WTC11 (cell line): ENCODE measurements around the gene C19orf53. TPM values are rescaled to one million over a fixed set of nuclear protein-coding genes. Genes with fewer than 3 reads are reported as not detected.
A peak's percentile ranks its signal among the peaks of the same experiment; 100 is the strongest.

Experiments used
- ATAC-seq: fragments of 200-7000 bp; cut with Tn5 transposase; 2 replicates; pipeline ENCODE4 v1.10.0; 2021; ENCODE audit warnings: mild to moderate bottlenecking, moderate library complexity
- CTCF ChIA-PET: fragments of 300-600 bp; sonication (Branson Sonifier 250); formaldehyde crosslinking; loops from one replicate; lab custom pipeline; 2021; ENCODE audit warnings: antibody characterized with exemption; lab: Charles Lee
- POLR2A ChIA-PET: fragments of 350-600 bp; sonication (Branson Sonifier 250); formaldehyde crosslinking; loops from one replicate; lab custom pipeline; 2021; ENCODE audit warnings: antibody characterized with exemption; lab: Charles Lee
- DNase-seq: peaks from one replicate; pipeline ENCODE4 v3.0.0; 2021; ENCODE audit warnings: low spot score
- H3K27ac Mint-ChIP-seq: 2 replicates; pipeline ENCODE4 v1.8.0; 2021; ENCODE audit warnings: mixed read lengths
- H3K27me3 Mint-ChIP-seq: 2 replicates; pipeline ENCODE4 v1.8.0; 2021; ENCODE audit warnings: low read depth, mild to moderate bottlenecking, moderate library complexity, mixed read lengths
- H3K36me3 Mint-ChIP-seq: 2 replicates; pipeline ENCODE4 v1.8.0; 2021; ENCODE audit warnings: mixed read lengths
- H3K4me1 Mint-ChIP-seq: 2 replicates; pipeline ENCODE4 v1.8.0; 2022; ENCODE audit warnings: mixed read lengths
- H3K4me3 Mint-ChIP-seq: 2 replicates; pipeline ENCODE4 v1.8.0; 2021; ENCODE audit warnings: mild to moderate bottlenecking, moderate library complexity, mixed read lengths
- H3K9me3 Mint-ChIP-seq: 2 replicates; pipeline ENCODE4 v1.8.0; 2021; ENCODE audit warnings: mixed read lengths
- FOXJ3 ChIP-seq: sonication (generic); formaldehyde crosslinking; IDR thresholded peaks from 2 replicates; pipeline ENCODE4 v1.9.0; 2021; ENCODE audit warnings: missing genetic modification reagents, mild to moderate bottlenecking, borderline replicate concordance
- GTF2I ChIP-seq: fragments of 250-450 bp; sonication (Bioruptor Pico); conservative IDR thresholded peaks from 2 replicates; pipeline ENCODE4 v1.4.0; 2021; ENCODE audit warnings: mild to moderate bottlenecking
- HMGA2 ChIP-seq: fragments of 250-450 bp; sonication (Bioruptor Pico); IDR thresholded peaks from 2 replicates; pipeline ENCODE4 v1.4.0; 2021; ENCODE audit warnings: mild to moderate bottlenecking, moderate library complexity
- HMGXB4 ChIP-seq: sonication (generic); formaldehyde crosslinking; IDR thresholded peaks from 2 replicates; pipeline ENCODE4 v1.8.1; 2023; ENCODE audit warnings: mild to moderate bottlenecking, moderate library complexity, missing genetic modification reagents
- MYBL2 ChIP-seq: sonication (generic); formaldehyde crosslinking; IDR thresholded peaks from 2 replicates; pipeline ENCODE4 v1.8.1; 2023; ENCODE audit warnings: mild to moderate bottlenecking, moderate library complexity, missing genetic modification reagents
- NFATC4 ChIP-seq: fragments of 250-450 bp; sonication (Bioruptor Pico); IDR thresholded peaks from 2 replicates; pipeline ENCODE4 v1.9.0; 2021; ENCODE audit warnings: mild to moderate bottlenecking
- PRDM15 ChIP-seq: sonication (generic); formaldehyde crosslinking; IDR thresholded peaks from 2 replicates; pipeline ENCODE4 v1.8.0; 2022; ENCODE audit warnings: missing genetic modification reagents
- RORB ChIP-seq: fragments of 250-450 bp; sonication (Bioruptor Pico); IDR thresholded peaks from 2 replicates; pipeline ENCODE4 v1.9.0; 2021; ENCODE audit warnings: mild to moderate bottlenecking
- TP53 ChIP-seq: sonication (generic); formaldehyde crosslinking; IDR thresholded peaks from 2 replicates; pipeline ENCODE4 v1.8.1; 2023; ENCODE audit warnings: mild to moderate bottlenecking, missing genetic modification reagents
- ZNF263 ChIP-seq: sonication (generic); formaldehyde crosslinking; IDR thresholded peaks from 2 replicates; pipeline ENCODE4 v1.8.1; 2022; ENCODE audit warnings: low read depth, mild to moderate bottlenecking, moderate library complexity, missing genetic modification reagents
- ZNF512 ChIP-seq: sonication (generic); formaldehyde crosslinking; IDR thresholded peaks from 2 replicates; pipeline ENCODE4 v1.8.1; 2022; ENCODE audit warnings: missing genetic modification reagents, borderline replicate concordance
- total RNA-seq: library from RNA; stranded (reverse); gene quantifications from 3 replicates; pipeline ENCODE4 v1.2.3, GENCODE V29; 2021

Gene C19orf53
- total RNA-seq, 1 experiment from 2014 or later = 102 TPM

- TF ChIP-seq ZNF263 (no peak), PRDM15 (CRISPR knock-in tag) (no peak), HMGA2 (CRISPR knock-in tag) (no peak)
- TF ChIP-seq, all 79 proteins: peak for 0
These were observed 32.5 kb downstream of the C19orf53 start (continued) for GRCh38 chr19:13806728-13807127.

GRCh38 chr19:13807421-13808021 is 33.3 kb downstream of the C19orf53 start:
- Mint-ChIP-seq H3K36me3 (peaks cover 15% of the 10 kb centered on the region), H3K4me1 (peaks cover 6% of the 10 kb centered on the region; the same call in 1 of the 2 replicates), H3K4me3 (no peak overlapping the region), H3K27ac (no peak overlapping the region), H3K9me3 (no peaks in the 10 kb centered on the region), H3K27me3 (no peaks in the 10 kb centered on the region)
- CTCF ChIA-PET = no interaction called here
- ATAC-seq (no peak), DNase-seq (no peak)
- POLR2A ChIA-PET = no interaction called here
- TF ChIP-seq TP53 (CRISPR knock-in tag) (no peak), RORB (CRISPR knock-in tag) (no peak), MYBL2 (CRISPR knock-in tag) (no peak)

- ATAC-seq = no peak
- Mint-ChIP-seq H3K9me3 (no peaks in the 10 kb centered on the region), H3K4me1 (peaks cover 6% of the 10 kb centered on the region; the same call in 1 of the 2 replicates), H3K27ac (no peak overlapping the region), H3K4me3 (no peak overlapping the region), H3K36me3 (peaks cover 25% of the 10 kb centered on the region), H3K27me3 (no peaks in the 10 kb centered on the region)
- ChIA-PET POLR2A (interaction anchor here (1.0 kb wide), 2 partner anchors 8 to 14 kb away, joined by 5 read pairs; partner anchors contain the start of gene ZSWIM4), CTCF (interaction anchor here (0.7 to 1.2 kb wide), 4 partner anchors 11 to 625 kb away, joined by 4 to 5 read pairs (median 4); no protein-coding TSS in a partner anchor)
- DNase-seq = no peak
- TF ChIP-seq ZNF512 (CRISPR knock-in tag) (no peak), HMGXB4 (CRISPR knock-in tag) (no peak), FOXJ3 (CRISPR knock-in tag) (no peak)
These were observed 34.6 kb downstream of the C19orf53 start for GRCh38 chr19:13808856-13809255.

- Mint-ChIP-seq H3K27me3 (no peaks in the 10 kb centered on the region), H3K36me3 (peaks cover 29% of the 10 kb centered on the region), H3K4me3 (no peak overlapping the region), H3K4me1 (no peaks in the 10 kb centered on the region), H3K27ac (no peak overlapping the region), H3K9me3 (no peaks in the 10 kb centered on the region)
- ChIA-PET POLR2A (interaction anchor here (0.6 to 0.7 kb wide), 3 partner anchors 12 to 706 kb away, joined by 3 to 7 read pairs (median 5); partner anchors contain the start of gene DNAJB1), CTCF (no interaction called here)
- DNase-seq (no peak), ATAC-seq (no peak)
- no peak for TF ChIP-seq HMGA2 (CRISPR knock-in tag)
These were observed 38.3 kb downstream of the C19orf53 start for GRCh38 chr19:13812544-13812943.

GRCh38 chr19:13813147-13813546 is 38.9 kb downstream of the C19orf53 start:
- ATAC-seq = no peak
- Mint-ChIP-seq H3K27me3 (no peaks in the 10 kb centered on the region), H3K27ac (no peak overlapping the region; the same call in 1 of the 2 replicates), H3K36me3 (peaks cover 29% of the 10 kb centered on the region), H3K4me3 (no peak overlapping the region), H3K4me1 (no peaks in the 10 kb centered on the region), H3K9me3 (no peaks in the 10 kb centered on the region)
- ChIA-PET POLR2A (no interaction called here), CTCF (no interaction called here)
- no peak for DNase-seq
- TF ChIP-seq NFATC4 (CRISPR knock-in tag) (no peak), GTF2I (CRISPR knock-in tag) (0 out of 2 replicates have a peak, but pooled peaks have one; percentile 46)
